Transverse colon (tissue), 3 donors: Measurements from ENCODE around the gene PSMD11.

Source experiments
- EP300 ChIP-seq: sonication (generic); formaldehyde crosslinking; IDR thresholded peaks from one replicate; pipeline ENCODE4 v1.6.1; 2017; ENCODE audit warnings: antibody characterized with exemption, low read depth
- TF ChIP-seq, protein P1 (sequence below), 5 experiments: fragments of 200-600 bp in 3 of 5; fragments of 450-650 bp in 2 of 5; sonication (generic) in 3 of 5; IDR thresholded peaks; 1 replicate in 2 of 5; 2 replicates in 3 of 5; pipeline ENCODE4 v1.5.1; 2016 to 2017; ENCODE audit warnings: antibody characterized with exemption in 5 of 5, inconsistent platforms in 3 of 5, mild to moderate bottlenecking in 2 of 5, moderate library complexity in 1 of 5

DNA sequence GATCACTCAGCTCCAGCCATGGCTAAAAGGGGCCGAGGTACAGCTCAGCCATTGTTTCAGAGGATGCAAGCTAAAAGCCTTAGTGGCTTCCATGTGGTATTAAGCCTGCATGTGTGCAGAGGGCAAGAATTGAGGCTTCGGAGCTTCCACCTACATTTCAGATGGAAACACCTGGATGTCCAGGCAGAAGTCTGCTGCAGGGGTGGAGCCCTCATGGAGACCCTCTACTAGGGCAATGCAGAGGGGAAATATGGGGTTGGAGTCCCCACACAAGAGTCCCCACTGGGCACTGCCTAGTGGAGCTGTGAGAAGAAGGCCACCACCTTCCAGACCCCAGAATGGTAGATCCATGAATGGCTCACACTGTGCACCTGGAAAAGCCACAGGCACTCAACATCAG is 14.7 kb upstream of the PSMD11 start:
- TF ChIP-seq, protein P1, sequence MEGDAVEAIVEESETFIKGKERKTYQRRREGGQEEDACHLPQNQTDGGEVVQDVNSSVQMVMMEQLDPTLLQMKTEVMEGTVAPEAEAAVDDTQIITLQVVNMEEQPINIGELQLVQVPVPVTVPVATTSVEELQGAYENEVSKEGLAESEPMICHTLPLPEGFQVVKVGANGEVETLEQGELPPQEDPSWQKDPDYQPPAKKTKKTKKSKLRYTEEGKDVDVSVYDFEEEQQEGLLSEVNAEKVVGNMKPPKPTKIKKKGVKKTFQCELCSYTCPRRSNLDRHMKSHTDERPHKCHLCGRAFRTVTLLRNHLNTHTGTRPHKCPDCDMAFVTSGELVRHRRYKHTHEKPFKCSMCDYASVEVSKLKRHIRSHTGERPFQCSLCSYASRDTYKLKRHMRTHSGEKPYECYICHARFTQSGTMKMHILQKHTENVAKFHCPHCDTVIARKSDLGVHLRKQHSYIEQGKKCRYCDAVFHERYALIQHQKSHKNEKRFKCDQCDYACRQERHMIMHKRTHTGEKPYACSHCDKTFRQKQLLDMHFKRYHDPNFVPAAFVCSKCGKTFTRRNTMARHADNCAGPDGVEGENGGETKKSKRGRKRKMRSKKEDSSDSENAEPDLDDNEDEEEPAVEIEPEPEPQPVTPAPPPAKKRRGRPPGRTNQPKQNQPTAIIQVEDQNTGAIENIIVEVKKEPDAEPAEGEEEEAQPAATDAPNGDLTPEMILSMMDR (IDR thresholded peaks at IDR 0.05), result no peak
- TF ChIP-seq EP300, result no peak
